MCF 10A (cell line): ENCODE data around the gene AGBL4. TPM values are rescaled to one million over a fixed set of nuclear protein-coding genes. Genes with fewer than 3 reads are reported as not detected.

Experiments used
- BruUV-seq: library from RNA; stranded (reverse); fragments of 400-500 nt; replicated peaks from 2 replicates; lab custom pipeline; 2021; lab: Mats Ljungman, UMichigan
- CTCF ChIA-PET: fragments of 300-600 bp; sonication (Branson Sonifier 250); formaldehyde crosslinking; extraction: SDS; loops from one replicate; lab custom pipeline; 2021; ENCODE audit warnings: antibody characterized with exemption, inconsistent platforms; lab: Yijun Ruan, JAX
- POLR2A ChIA-PET: fragments of 300-600, 350-650 bp; sonication (Branson Sonifier 250); formaldehyde crosslinking; extraction: SDS; loops from one replicate; lab custom pipeline; 2020; ENCODE audit warnings: antibody characterized with exemption, inconsistent platforms; lab: Yijun Ruan, JAX
- DNase-seq: peaks from one replicate; pipeline ENCODE4 v3.0.0-alpha.2; 2018; ENCODE audit not compliant: unreplicated experiment
- H3K27ac Mint-ChIP-seq: one replicate; pipeline ENCODE4 v1.8.0; 2022; ENCODE audit warnings: mild to moderate bottlenecking, low read depth, mixed read lengths; ENCODE audit not compliant: unreplicated experiment
- H3K27me3 Mint-ChIP-seq: one replicate; pipeline ENCODE4 v1.8.0; 2022; ENCODE audit warnings: mixed read lengths; ENCODE audit not compliant: insufficient read depth, unreplicated experiment
- H3K36me3 Mint-ChIP-seq: one replicate; pipeline ENCODE4 v1.8.0; 2022; ENCODE audit warnings: mild to moderate bottlenecking, moderate library complexity, mixed read lengths; ENCODE audit not compliant: insufficient read depth, unreplicated experiment
- H3K4me1 Mint-ChIP-seq: one replicate; pipeline ENCODE4 v1.8.0; 2022; ENCODE audit warnings: mixed read lengths; ENCODE audit not compliant: insufficient read depth, unreplicated experiment
- H3K4me3 Mint-ChIP-seq: one replicate; pipeline ENCODE4 v1.8.0; 2022; ENCODE audit warnings: mild to moderate bottlenecking, moderate library complexity, mixed read lengths; ENCODE audit not compliant: unreplicated experiment
- H3K9me3 Mint-ChIP-seq: one replicate; pipeline ENCODE4 v1.8.0; 2022; ENCODE audit warnings: mixed read lengths; ENCODE audit not compliant: unreplicated experiment
- intact Hi-C: fragments of 100-400 bp; cut with micrococcal nuclease; formaldehyde crosslinking; loops from 2 replicates; pipeline ENCODE4 v1.14.1; 2022
- total RNA-seq: library from RNA; stranded (reverse); gene quantifications from 2 replicates; pipeline ENCODE4 v1.2.3, GENCODE V29; 2022
- TF ChIP-seq, protein P1 (sequence below): fragments of 200-600 bp; IDR thresholded peaks from one replicate; pipeline ENCODE4 v1.8.0; 2022; ENCODE audit warnings: antibody characterized with exemption, mild to moderate bottlenecking; ENCODE audit not compliant: unreplicated experiment

AGBL4 gene
- total RNA-seq, 1 experiment from 2014 or later: not detected

GRCh38 chr1:49527606-49528305 is 496.0 kb downstream of the AGBL4 start:
- no peaks in the 10 kb centered on the region for H3K27me3 Mint-ChIP-seq
- DNase-seq: no peak
- no peaks in the 10 kb centered on the region for H3K36me3 Mint-ChIP-seq
- ChIA-PET POLR2A (no interaction called here), CTCF (no interaction called here)
- intact Hi-C loops: no loop called here
- no peak overlapping the region for H3K27ac Mint-ChIP-seq
- no peak overlapping the region for H3K4me3 Mint-ChIP-seq
- H3K9me3 Mint-ChIP-seq: no peaks in the 10 kb centered on the region
- TF ChIP-seq, protein P1, sequence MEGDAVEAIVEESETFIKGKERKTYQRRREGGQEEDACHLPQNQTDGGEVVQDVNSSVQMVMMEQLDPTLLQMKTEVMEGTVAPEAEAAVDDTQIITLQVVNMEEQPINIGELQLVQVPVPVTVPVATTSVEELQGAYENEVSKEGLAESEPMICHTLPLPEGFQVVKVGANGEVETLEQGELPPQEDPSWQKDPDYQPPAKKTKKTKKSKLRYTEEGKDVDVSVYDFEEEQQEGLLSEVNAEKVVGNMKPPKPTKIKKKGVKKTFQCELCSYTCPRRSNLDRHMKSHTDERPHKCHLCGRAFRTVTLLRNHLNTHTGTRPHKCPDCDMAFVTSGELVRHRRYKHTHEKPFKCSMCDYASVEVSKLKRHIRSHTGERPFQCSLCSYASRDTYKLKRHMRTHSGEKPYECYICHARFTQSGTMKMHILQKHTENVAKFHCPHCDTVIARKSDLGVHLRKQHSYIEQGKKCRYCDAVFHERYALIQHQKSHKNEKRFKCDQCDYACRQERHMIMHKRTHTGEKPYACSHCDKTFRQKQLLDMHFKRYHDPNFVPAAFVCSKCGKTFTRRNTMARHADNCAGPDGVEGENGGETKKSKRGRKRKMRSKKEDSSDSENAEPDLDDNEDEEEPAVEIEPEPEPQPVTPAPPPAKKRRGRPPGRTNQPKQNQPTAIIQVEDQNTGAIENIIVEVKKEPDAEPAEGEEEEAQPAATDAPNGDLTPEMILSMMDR: no peak
- H3K4me1 Mint-ChIP-seq: no peaks in the 10 kb centered on the region
- no TSS peak for BruUV-seq

DNA sequence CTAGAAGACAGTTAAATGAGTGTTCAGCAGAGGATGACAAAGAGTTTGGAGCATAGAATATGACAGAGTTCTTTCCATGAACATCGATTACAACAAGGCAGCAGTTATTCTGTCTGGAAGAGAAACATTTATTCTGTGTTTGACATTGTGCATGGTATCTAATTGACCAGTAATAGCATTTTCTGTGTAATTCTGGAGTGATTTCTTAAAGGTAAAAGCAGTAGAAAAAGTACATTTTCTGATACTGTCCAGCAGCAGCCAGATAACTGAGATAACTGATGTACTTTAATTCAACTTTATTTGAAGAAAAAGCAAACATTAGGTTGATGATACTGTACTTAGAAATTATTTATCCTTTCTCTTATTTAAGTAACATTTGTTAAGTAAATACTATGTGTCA is 497.1 kb downstream of the AGBL4 start:
- intact Hi-C loops: no loop called here
- Mint-ChIP-seq H3K27ac (no peak overlapping the region), H3K4me3 (no peak overlapping the region), H3K9me3 (no peaks in the 10 kb centered on the region), H3K4me1 (no peaks in the 10 kb centered on the region), H3K27me3 (no peaks in the 10 kb centered on the region), H3K36me3 (no peaks in the 10 kb centered on the region)
- BruUV-seq: no TSS peak
- ChIA-PET CTCF (no interaction called here), POLR2A (no interaction called here)
- TF ChIP-seq, protein P1: no peak
- no peak for DNase-seq

DNA sequence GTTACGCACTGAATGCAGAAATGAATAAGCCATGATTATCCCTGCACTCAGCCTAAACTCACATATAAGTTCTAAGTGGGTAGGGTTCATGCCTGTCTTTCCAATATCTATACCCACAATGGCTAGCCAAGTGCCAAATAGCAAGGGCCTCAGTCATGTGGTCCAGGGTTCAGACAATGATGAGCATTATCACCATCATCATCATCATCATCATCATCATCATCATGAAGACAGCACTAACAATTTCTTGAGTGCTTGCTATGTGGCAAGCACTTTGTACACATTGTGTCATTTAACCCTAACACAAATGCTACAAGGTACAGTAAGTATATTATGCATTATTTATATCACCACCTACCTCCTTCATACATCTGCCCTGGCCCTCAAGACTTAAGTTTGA is 500.0 kb downstream of the AGBL4 start:
- Mint-ChIP-seq H3K4me1 (no peaks in the 10 kb centered on the region), H3K27me3 (no peaks in the 10 kb centered on the region), H3K9me3 (no peaks in the 10 kb centered on the region), H3K4me3 (no peak overlapping the region), H3K36me3 (no peaks in the 10 kb centered on the region), H3K27ac (no peak overlapping the region)
- ChIA-PET POLR2A (no interaction called here), CTCF (no interaction called here)
- TF ChIP-seq, protein P1: no peak
- no peak for DNase-seq
- intact Hi-C loops: no loop called here
- BruUV-seq: no TSS peak

- Mint-ChIP-seq H3K4me1 (peaks cover 17% of the 10 kb centered on the region), H3K9me3 (no peaks in the 10 kb centered on the region)
- intact Hi-C loops: no loop called here
These were observed 556.8 kb downstream of the AGBL4 start for GRCh38 chr1:49466961-49467360.

More at GRCh38 chr1:49466961-49467360, 556.8 kb downstream of the AGBL4 start:
- BruUV-seq: no TSS peak
- no peaks in the 10 kb centered on the region for H3K27me3 Mint-ChIP-seq
- H3K36me3 Mint-ChIP-seq: no peaks in the 10 kb centered on the region
- TF ChIP-seq, protein P1: no peak
- H3K4me3 Mint-ChIP-seq: no peak overlapping the region
- no peak overlapping the region for H3K27ac Mint-ChIP-seq
- ChIA-PET POLR2A (interaction anchor here (0.8 kb wide), 1 partner anchor 52 kb away, joined by 4 read pairs; no protein-coding TSS in a partner anchor), CTCF (no interaction called here)
- DNase-seq: no peak
